Panc1 (cell line): ENCODE measurements around the gene MCAM. TPM values are rescaled to one million over a fixed set of nuclear protein-coding genes. Genes with fewer than 3 reads are reported as not detected.

Experiments used
- ATAC-seq: fragments of 200-7000 bp; cut with Tn5 transposase; 2 replicates; pipeline ENCODE4 v1.9.1; 2020; ENCODE audit warnings: mild to moderate bottlenecking, moderate library complexity
- BruUV-seq: library from RNA; stranded (reverse); fragments of 400-500 nt; replicated peaks from 2 replicates; lab custom pipeline; 2021; lab: Mats Ljungman, UMichigan
- CTCF ChIA-PET: fragments of 300-600 bp; sonication (Branson Sonifier 250); formaldehyde crosslinking; loops from one replicate; lab custom pipeline; 2022; ENCODE audit warnings: antibody characterized with exemption; lab: Charles Lee
- POLR2A ChIA-PET: fragments of 300-600 bp; sonication (Branson Sonifier 250); formaldehyde crosslinking; loops from one replicate; lab custom pipeline; 2022; ENCODE audit warnings: antibody characterized with exemption; lab: Charles Lee
- DNase-seq: peaks from one replicate; pipeline ENCODE4 v3.0.0-alpha.2; 2010; ENCODE audit warnings: low read depth, low spot score
- H3K27ac ChIP-seq: 2 replicates; pipeline ENCODE4 v1.5.1; 2011; ENCODE audit warnings: mild to moderate bottlenecking, low read length, inconsistent platforms
- H3K27me3 ChIP-seq: fragments of 200-500 bp; sonication (Bioruptor generic); 2 replicates; pipeline ENCODE4 v1.6.0; 2014; ENCODE audit warnings: low read length, inconsistent platforms; ENCODE audit not compliant: control insufficient read depth, insufficient read depth
- H3K36me3 ChIP-seq: fragments of 200-500 bp; sonication (Bioruptor generic); 2 replicates; pipeline ENCODE4 v1.5.1; 2014; ENCODE audit warnings: inconsistent platforms, mild to moderate bottlenecking, low read length, moderate library complexity; ENCODE audit not compliant: control insufficient read depth, insufficient read depth
- H3K4me1 ChIP-seq: 2 replicates; pipeline ENCODE4 v1.5.1; 2011; ENCODE audit warnings: inconsistent platforms, mild to moderate bottlenecking, low read length, moderate library complexity; ENCODE audit not compliant: control insufficient read depth, insufficient read depth
- H3K4me3 ChIP-seq, 2 experiments: 2 replicates each; pipeline ENCODE4 v1.5.1; 2011 to 2012; ENCODE audit warnings: low read depth in 2 of 2, low read length in 2 of 2, mild to moderate bottlenecking in 2 of 2, inconsistent platforms in 1 of 2, moderate library complexity in 1 of 2
- H3K9me3 ChIP-seq: fragments of 200-500 bp; sonication (Bioruptor generic); 2 replicates; pipeline ENCODE4 v1.5.1; 2014; ENCODE audit warnings: low read depth, mild to moderate bottlenecking, inconsistent platforms, low read length, moderate library complexity; ENCODE audit not compliant: control insufficient read depth, insufficient read depth
- CTCF ChIP-seq: fragments of 450-650 bp; IDR thresholded peaks from 2 replicates; pipeline ENCODE4 v1.5.1; 2017; ENCODE audit warnings: mild to moderate bottlenecking
- POLR2AphosphoS5 ChIP-seq: IDR thresholded peaks from 2 replicates; pipeline ENCODE4 v1.6.1; 2012; ENCODE audit warnings: mild to moderate bottlenecking, low read depth, low read length, moderate library complexity
- REST ChIP-seq, 2 experiments: IDR thresholded peaks; 2 replicates each; pipeline ENCODE4 v1.6.1; 2011 to 2012; ENCODE audit warnings: low read depth in 2 of 2, control low read depth in 1 of 2, low read length in 1 of 2, mild to moderate bottlenecking in 1 of 2, moderate library complexity in 1 of 2; ENCODE audit not compliant: insufficient read depth in 1 of 2
- SIN3A ChIP-seq: IDR thresholded peaks from 2 replicates; pipeline ENCODE4 v1.6.1; 2012; ENCODE audit warnings: low read depth, mild to moderate bottlenecking, low read length, moderate library complexity, borderline replicate concordance; ENCODE audit not compliant: insufficient read depth
- TCF7L2 ChIP-seq: IDR thresholded peaks from 2 replicates; pipeline ENCODE4 v1.6.1; 2011; ENCODE audit warnings: mild to moderate bottlenecking, low read depth, low read length, inconsistent platforms
- in situ Hi-C: cut with HindIII; loops from 2 replicates; pipeline ENCODE4 v1.10.0; 2016; ENCODE audit warnings: low sequenced_read_pairs, low pct_unique_long_range_greater_than_20kb
- intact Hi-C: fragments of 100-400 bp; cut with micrococcal nuclease; formaldehyde crosslinking; loops from one replicate; pipeline ENCODE4 v1.10.0; 2022; ENCODE audit not compliant: unreplicated experiment
- total RNA-seq: library from RNA; stranded (reverse); gene quantifications from one replicate; pipeline ENCODE4 v1.2.1, GENCODE V29; 2021; ENCODE audit not compliant: unreplicated experiment

Gene MCAM
- total RNA-seq, 1 experiment from 2014 or later, result 27.2 TPM

GRCh38 chr11:119357074-119357473 lies 40.1 kb upstream of the MCAM start:
- Histone ChIP-seq H3K4me3 (no peak overlapping the region), H3K27ac (no peak overlapping the region), H3K9me3 (no peaks in the 10 kb centered on the region), H3K4me1 (peaks cover 18% of the 10 kb centered on the region), H3K36me3 (no peaks in the 10 kb centered on the region), H3K27me3 (no peaks in the 10 kb centered on the region)
- ATAC-seq, result no peak
- CTCF ChIA-PET, result interaction anchor here (0.5 to 1.2 kb wide), 3 partner anchors 14 to 31 kb away, joined by 4 to 7 read pairs (median 4); no protein-coding TSS in a partner anchor
- intact Hi-C loops (no loop called here), in situ Hi-C loops (no loop called here)
- no TSS peak for BruUV-seq
- TF ChIP-seq CTCF, result no peak
- no peak for TF ChIP-seq REST (IDR thresholded peaks at IDR 0.05; ENCODE audit: insufficient read depth in 1 of 2, low read depth in 2 of 2, low read length in 1 of 2)
- TF ChIP-seq SIN3A, result no peak
- TF ChIP-seq TCF7L2, result no peak
- no peak for TF ChIP-seq POLR2AphosphoS5
- POLR2A ChIA-PET, result no interaction called here
- DNase-seq, result no peak

GRCh38 chr11:119356349-119357031 lies 39.6 kb upstream of the MCAM start:
- no TSS peak for BruUV-seq
- ATAC-seq (no peak), DNase-seq (no peak)
- CTCF ChIA-PET, result interaction anchor here (0.5 to 1.2 kb wide), 9 partner anchors 12 to 317 kb away, joined by 3 to 10 read pairs (median 4); no protein-coding TSS in a partner anchor
- in situ Hi-C loops (no loop called here), intact Hi-C loops (no loop called here)
- no peak overlapping the region; a peak in 1 of 4 replicates for H3K4me3 ChIP-seq
- H3K36me3 ChIP-seq, result no peaks in the 10 kb centered on the region
- POLR2A ChIA-PET, result no interaction called here
- TF ChIP-seq CTCF (peak; percentile 84; the same call in 1 of the 2 replicates), SIN3A (no peak)
- H3K27ac ChIP-seq, result no peak overlapping the region
- no peaks in the 10 kb centered on the region for H3K9me3 ChIP-seq
- H3K4me1 ChIP-seq, result peaks cover 12% of the 10 kb centered on the region
- H3K27me3 ChIP-seq, result no peaks in the 10 kb centered on the region
